ENCODE data around the gene MCC.

Gene MCC

DNA sequence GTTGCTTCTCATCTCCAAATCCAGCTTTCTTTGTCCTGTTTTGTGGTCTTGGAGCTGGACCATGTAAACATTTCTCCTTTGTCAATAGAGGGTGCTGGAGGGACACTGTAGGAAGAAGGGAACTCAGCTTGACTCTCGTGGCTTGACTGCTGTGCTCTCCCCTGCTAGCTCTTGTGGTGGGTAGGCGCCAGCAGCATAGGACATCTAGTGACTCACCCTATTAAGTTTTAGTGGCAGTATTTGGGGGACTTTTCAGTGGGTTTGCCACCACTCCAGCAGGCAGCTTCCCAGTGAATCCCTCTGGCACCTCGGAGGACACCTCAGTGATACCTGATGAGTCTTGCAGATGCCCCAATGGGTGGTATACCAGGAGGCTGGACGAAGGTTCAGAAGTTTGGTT is 151.3 kb downstream of the MCC start:
- no peaks in the 10 kb centered on the region for H3K4me1 ChIP-seq (ENCODE audit: control insufficient read depth in 1 of 2, insufficient read depth in 2 of 2, low read length in 2 of 2)
- no peak overlapping the region for H3K27ac ChIP-seq (ENCODE audit: low read depth, low read length)
- no peaks in the 10 kb centered on the region for H3K27me3 ChIP-seq (ENCODE audit: control insufficient read depth in 1 of 2, insufficient read depth in 2 of 2, low read length in 2 of 2)
- no peak overlapping the region for H3K4me3 ChIP-seq (ENCODE audit: low read depth in 1 of 2, low read length in 2 of 2)
- no peak overlapping the region for H3K9ac ChIP-seq (ENCODE audit: low read depth in 1 of 2, low read length in 2 of 2)
- H3K9me3 ChIP-seq (ENCODE audit: control insufficient read depth in 1 of 2, low read length in 2 of 2) = no peaks in the 10 kb centered on the region
- no peaks in the 10 kb centered on the region for H3K36me3 ChIP-seq (ENCODE audit: control insufficient read depth in 1 of 2, insufficient read depth in 2 of 2, low read length in 2 of 2)

DNA sequence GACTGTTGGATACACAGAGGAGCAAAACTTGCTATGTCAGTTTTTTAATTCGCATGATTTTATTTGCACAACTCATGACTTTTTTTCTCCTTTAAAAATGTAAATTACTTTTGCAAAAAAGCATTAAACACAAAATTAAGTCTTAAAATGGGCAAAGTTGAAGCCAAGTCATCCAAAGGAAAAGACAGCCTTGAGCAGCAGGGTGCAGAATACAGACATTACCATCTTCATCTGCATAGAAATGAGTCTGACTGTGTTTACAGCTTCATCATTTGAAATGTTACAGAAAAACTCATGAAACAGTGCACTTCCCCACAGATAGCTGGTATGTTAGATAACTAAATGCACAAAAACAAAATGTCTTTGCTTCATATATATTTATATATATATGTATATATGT is 154.8 kb downstream of the MCC start:
- H3K4me1 ChIP-seq (ENCODE audit: control insufficient read depth in 1 of 2, insufficient read depth in 2 of 2, low read length in 2 of 2) = no peaks in the 10 kb centered on the region
- H3K36me3 ChIP-seq (ENCODE audit: control insufficient read depth in 1 of 2, insufficient read depth in 2 of 2, low read length in 2 of 2) = no peaks in the 10 kb centered on the region
- H3K9ac ChIP-seq (ENCODE audit: low read depth in 1 of 2, low read length in 2 of 2) = no peak overlapping the region
- no peak overlapping the region for H3K27ac ChIP-seq (ENCODE audit: low read depth, low read length)
- no peak overlapping the region for H3K4me3 ChIP-seq (ENCODE audit: low read depth in 1 of 2, low read length in 2 of 2)
- no peaks in the 10 kb centered on the region for H3K27me3 ChIP-seq (ENCODE audit: control insufficient read depth in 1 of 2, insufficient read depth in 2 of 2, low read length in 2 of 2)
- no peaks in the 10 kb centered on the region for H3K9me3 ChIP-seq (ENCODE audit: control insufficient read depth in 1 of 2, low read length in 2 of 2)

DNA sequence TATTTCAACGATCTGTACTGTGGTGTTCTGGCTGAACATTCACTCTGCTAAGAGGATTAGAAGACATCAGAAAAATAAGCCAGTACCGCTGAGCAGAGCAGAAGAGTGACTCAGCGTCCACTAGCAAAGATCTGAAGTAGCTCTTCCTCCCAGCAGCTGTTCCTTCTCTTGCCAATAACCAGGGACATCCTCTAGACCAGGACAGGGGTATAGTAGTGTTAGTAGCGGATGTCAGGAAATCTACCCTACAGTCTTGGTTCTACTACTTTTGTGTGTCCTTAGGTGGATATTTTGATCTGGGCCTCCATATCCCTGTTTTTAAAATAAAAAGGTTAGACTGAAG is 157.1 kb downstream of the MCC start:
- H3K4me3 ChIP-seq (ENCODE audit: low read depth in 1 of 2, low read length in 2 of 2) = no peak overlapping the region
- no peak overlapping the region for H3K27ac ChIP-seq (ENCODE audit: low read depth, low read length)
- H3K4me1 ChIP-seq (ENCODE audit: control insufficient read depth in 1 of 2, insufficient read depth in 2 of 2, low read length in 2 of 2) = no peaks in the 10 kb centered on the region
- H3K9ac ChIP-seq (ENCODE audit: low read depth in 1 of 2, low read length in 2 of 2) = no peak overlapping the region
- no peaks in the 10 kb centered on the region for H3K36me3 ChIP-seq (ENCODE audit: control insufficient read depth in 1 of 2, insufficient read depth in 2 of 2, low read length in 2 of 2)
- no peaks in the 10 kb centered on the region for H3K9me3 ChIP-seq (ENCODE audit: control insufficient read depth in 1 of 2, low read length in 2 of 2)
- H3K27me3 ChIP-seq (ENCODE audit: control insufficient read depth in 1 of 2, insufficient read depth in 2 of 2, low read length in 2 of 2) = no peaks in the 10 kb centered on the region

DNA sequence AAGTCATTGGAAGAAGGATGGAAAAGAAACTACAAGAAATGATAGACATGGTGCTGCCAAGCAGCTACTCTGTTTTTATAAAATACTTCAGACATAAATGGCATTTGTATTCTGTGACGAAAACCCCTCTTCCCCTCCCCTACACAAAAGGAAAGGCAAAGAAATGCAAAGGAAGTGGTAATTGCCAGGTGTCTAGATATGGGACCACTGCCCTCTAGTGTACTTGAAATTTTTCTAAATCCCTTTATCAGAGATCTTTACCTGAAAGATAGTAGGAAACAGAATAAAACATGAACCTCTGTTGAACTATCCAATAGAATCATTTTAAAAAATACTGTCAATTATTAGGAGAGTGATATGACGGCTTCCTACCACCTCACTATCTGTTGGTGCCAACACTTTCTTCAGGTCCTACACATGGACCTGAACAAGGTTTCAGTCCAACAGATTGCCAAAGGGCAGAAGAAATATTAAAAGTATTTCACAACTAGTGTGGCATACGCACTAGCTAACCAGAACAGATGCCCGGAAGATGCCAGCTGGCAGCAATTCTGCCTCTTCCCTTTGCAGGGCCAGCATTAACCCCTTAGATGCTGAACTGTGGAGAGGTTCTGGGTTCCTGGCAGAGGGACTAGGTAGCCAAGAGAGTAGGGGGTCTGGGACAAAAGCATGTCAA is 157.6 kb downstream of the MCC start:
- Histone ChIP-seq H3K4me3 (ENCODE audit: low read depth in 1 of 2, low read length in 2 of 2) (no peak overlapping the region), H3K27ac (ENCODE audit: low read depth, low read length) (no peak overlapping the region), H3K36me3 (ENCODE audit: control insufficient read depth in 1 of 2, insufficient read depth in 2 of 2, low read length in 2 of 2) (no peaks in the 10 kb centered on the region), H3K27me3 (ENCODE audit: control insufficient read depth in 1 of 2, insufficient read depth in 2 of 2, low read length in 2 of 2) (no peaks in the 10 kb centered on the region), H3K9ac (ENCODE audit: low read depth in 1 of 2, low read length in 2 of 2) (no peak overlapping the region), H3K9me3 (ENCODE audit: control insufficient read depth in 1 of 2, low read length in 2 of 2) (no peaks in the 10 kb centered on the region), H3K4me1 (ENCODE audit: control insufficient read depth in 1 of 2, insufficient read depth in 2 of 2, low read length in 2 of 2) (no peaks in the 10 kb centered on the region)

DNA sequence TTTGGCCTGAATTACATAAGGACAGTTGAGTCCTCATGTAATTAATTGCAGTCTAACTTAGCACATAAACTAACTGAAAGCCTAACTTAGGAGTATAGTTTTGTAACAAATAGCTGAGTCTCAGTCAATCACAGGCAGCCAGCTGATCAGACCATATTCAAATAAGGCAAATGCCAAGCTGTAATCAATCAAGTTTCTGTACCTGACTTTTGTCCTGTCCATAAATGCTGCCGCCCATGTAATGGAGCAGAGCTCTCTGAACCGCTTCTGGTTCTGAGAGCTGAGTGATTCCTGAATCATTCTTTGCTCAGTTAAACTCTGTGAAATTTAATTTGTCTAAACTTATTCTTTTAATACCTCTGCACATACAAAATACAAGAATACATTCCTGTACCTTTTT is 158.3 kb downstream of the MCC start:
- H3K36me3 ChIP-seq (ENCODE audit: control insufficient read depth in 1 of 2, insufficient read depth in 2 of 2, low read length in 2 of 2) = no peaks in the 10 kb centered on the region
- no peaks in the 10 kb centered on the region for H3K4me1 ChIP-seq (ENCODE audit: control insufficient read depth in 1 of 2, insufficient read depth in 2 of 2, low read length in 2 of 2)
- no peaks in the 10 kb centered on the region for H3K9me3 ChIP-seq (ENCODE audit: control insufficient read depth in 1 of 2, low read length in 2 of 2)
- H3K9ac ChIP-seq (ENCODE audit: low read depth in 1 of 2, low read length in 2 of 2) = no peak overlapping the region
- H3K4me3 ChIP-seq (ENCODE audit: low read depth in 1 of 2, low read length in 2 of 2) = no peak overlapping the region
- no peaks in the 10 kb centered on the region for H3K27me3 ChIP-seq (ENCODE audit: control insufficient read depth in 1 of 2, insufficient read depth in 2 of 2, low read length in 2 of 2)
- no peak overlapping the region for H3K27ac ChIP-seq (ENCODE audit: low read depth, low read length)

DNA sequence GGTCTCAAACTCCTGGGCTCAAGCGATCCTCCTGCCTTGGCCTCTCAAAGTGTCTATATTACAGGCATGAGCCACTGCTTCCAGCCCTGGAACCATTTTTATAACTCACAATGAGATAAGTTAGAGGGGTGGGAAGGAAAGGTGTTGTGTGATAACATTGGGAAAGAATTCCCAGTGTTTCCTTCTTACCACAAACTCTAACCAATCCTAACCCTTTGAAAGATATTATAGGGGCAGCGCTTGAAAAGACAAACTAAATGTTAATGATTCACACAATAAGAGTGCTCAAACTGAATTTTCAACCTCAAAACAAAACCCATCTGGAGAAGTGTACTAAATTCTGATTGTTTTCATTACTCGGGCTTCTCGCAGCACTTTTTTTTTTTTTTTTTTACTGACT is 163.2 kb downstream of the MCC start:
- Histone ChIP-seq H3K4me1 (ENCODE audit: control insufficient read depth in 1 of 2, insufficient read depth in 2 of 2, low read length in 2 of 2) (peaks cover 0 to 5% of the 10 kb centered on the region in 2 donors), H3K36me3 (ENCODE audit: control insufficient read depth in 1 of 2, insufficient read depth in 2 of 2, low read length in 2 of 2) (no peaks in the 10 kb centered on the region), H3K4me3 (ENCODE audit: low read depth in 1 of 2, low read length in 2 of 2) (no peak overlapping the region), H3K9ac (ENCODE audit: low read depth in 1 of 2, low read length in 2 of 2) (no peak overlapping the region), H3K27ac (ENCODE audit: low read depth, low read length) (no peak overlapping the region), H3K27me3 (ENCODE audit: control insufficient read depth in 1 of 2, insufficient read depth in 2 of 2, low read length in 2 of 2) (no peaks in the 10 kb centered on the region), H3K9me3 (ENCODE audit: control insufficient read depth in 1 of 2, low read length in 2 of 2) (no peaks in the 10 kb centered on the region)

DNA sequence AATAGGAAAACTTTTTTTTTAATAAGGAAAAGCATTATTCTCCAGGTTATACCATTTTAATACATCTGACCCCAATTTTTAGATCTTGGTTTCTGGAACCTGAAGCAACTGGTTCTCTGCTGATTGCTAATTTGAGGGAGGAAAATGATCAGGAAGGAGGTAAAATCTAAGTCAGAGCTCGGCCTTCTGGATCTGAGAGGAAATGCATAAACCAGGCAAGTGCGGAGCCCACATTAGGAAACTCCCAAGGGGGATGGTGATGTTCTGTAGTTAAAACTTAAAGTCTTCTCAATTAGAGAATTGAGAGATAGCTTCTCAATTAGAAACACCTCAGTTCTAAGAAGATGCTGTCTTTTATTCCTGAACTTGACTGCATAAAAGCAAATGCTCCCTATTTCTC is 167.0 kb downstream of the MCC start:
- Histone ChIP-seq H3K27ac (ENCODE audit: low read depth, low read length) (no peak overlapping the region), H3K9ac (ENCODE audit: low read depth in 1 of 2, low read length in 2 of 2) (no peak overlapping the region), H3K9me3 (ENCODE audit: control insufficient read depth in 1 of 2, low read length in 2 of 2) (no peaks in the 10 kb centered on the region), H3K4me1 (ENCODE audit: control insufficient read depth in 1 of 2, insufficient read depth in 2 of 2, low read length in 2 of 2) (peaks cover 0 to 5% of the 10 kb centered on the region in 2 donors), H3K27me3 (ENCODE audit: control insufficient read depth in 1 of 2, insufficient read depth in 2 of 2, low read length in 2 of 2) (no peaks in the 10 kb centered on the region), H3K36me3 (ENCODE audit: control insufficient read depth in 1 of 2, insufficient read depth in 2 of 2, low read length in 2 of 2) (no peaks in the 10 kb centered on the region), H3K4me3 (ENCODE audit: low read depth in 1 of 2, low read length in 2 of 2) (no peak overlapping the region)

DNA sequence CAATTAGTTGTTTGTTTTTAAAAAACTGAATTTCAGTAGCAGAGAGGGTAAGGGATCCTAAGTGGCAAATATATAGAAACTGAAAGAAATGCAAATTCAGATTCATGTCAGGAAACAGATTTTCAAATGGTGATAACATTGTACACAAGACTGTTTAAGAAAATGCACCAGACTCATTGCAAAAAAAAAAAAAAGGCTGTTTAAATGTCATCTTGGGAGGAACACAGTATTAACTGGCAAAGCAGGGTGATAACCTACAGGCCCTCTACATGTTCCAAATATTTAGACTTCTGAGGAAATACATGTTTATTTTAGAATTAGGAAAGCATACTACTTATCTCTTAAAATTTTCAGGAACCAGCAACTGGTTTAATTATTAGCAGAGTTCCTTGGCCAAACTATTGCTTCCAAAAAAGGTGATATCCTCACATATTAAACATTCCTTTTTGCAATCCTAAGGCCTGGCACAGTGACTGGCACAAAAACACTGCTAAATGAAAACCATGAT is 167.9 kb downstream of the MCC start:
- no peak overlapping the region for H3K9ac ChIP-seq (ENCODE audit: low read depth in 1 of 2, low read length in 2 of 2)
- no peak overlapping the region for H3K27ac ChIP-seq (ENCODE audit: low read depth, low read length)
- H3K36me3 ChIP-seq (ENCODE audit: control insufficient read depth in 1 of 2, insufficient read depth in 2 of 2, low read length in 2 of 2) = no peaks in the 10 kb centered on the region
- no peaks in the 10 kb centered on the region for H3K27me3 ChIP-seq (ENCODE audit: control insufficient read depth in 1 of 2, insufficient read depth in 2 of 2, low read length in 2 of 2)
- H3K4me3 ChIP-seq (ENCODE audit: low read depth in 1 of 2, low read length in 2 of 2) = no peak overlapping the region
- H3K9me3 ChIP-seq (ENCODE audit: control insufficient read depth in 1 of 2, low read length in 2 of 2) = no peaks in the 10 kb centered on the region
- peaks cover 0 to 5% of the 10 kb centered on the region in 2 donors for H3K4me1 ChIP-seq (ENCODE audit: control insufficient read depth in 1 of 2, insufficient read depth in 2 of 2, low read length in 2 of 2)

DNA sequence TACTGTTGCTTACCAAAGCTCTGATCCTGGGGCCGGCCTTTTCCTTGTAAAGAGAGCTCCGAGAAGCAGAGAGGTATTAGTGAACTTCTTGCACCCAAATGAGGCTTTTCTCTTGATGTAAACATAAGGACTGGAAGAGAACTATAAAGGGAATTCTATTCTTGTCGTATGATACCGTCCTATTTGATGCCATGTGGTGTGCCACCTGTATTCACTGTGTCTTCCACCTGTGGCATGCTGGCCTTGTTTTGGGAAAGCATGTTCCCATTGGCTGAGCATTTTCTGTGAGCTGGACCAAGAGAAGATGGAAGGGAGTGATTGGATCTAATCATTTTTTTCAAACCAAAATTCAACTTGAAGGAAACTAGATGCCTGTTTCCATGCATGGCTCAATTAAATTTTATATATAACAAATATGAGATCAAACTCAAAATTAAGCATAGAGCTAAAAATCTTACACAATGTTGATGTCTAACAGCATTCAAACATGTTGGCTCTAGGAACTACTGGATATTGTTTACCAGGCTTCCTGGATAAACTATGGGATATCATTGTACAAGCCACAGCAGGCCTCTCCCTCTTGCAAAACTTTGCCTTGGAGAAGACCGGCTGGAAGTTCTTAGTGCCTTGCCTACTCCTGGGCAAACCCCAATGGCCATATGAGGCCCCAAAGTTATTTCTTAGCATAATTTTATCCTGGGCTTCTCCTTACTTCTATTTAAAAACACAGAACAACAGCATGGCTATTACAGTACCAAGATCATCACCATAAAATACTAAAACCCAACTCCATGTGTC is 168.8 kb downstream of the MCC start:
- Histone ChIP-seq H3K9me3 (ENCODE audit: control insufficient read depth in 1 of 2, low read length in 2 of 2) (no peaks in the 10 kb centered on the region), H3K9ac (ENCODE audit: low read depth in 1 of 2, low read length in 2 of 2) (no peak overlapping the region), H3K27ac (ENCODE audit: low read depth, low read length) (no peak overlapping the region), H3K36me3 (ENCODE audit: control insufficient read depth in 1 of 2, insufficient read depth in 2 of 2, low read length in 2 of 2) (no peaks in the 10 kb centered on the region), H3K4me3 (ENCODE audit: low read depth in 1 of 2, low read length in 2 of 2) (no peak overlapping the region), H3K27me3 (ENCODE audit: control insufficient read depth in 1 of 2, insufficient read depth in 2 of 2, low read length in 2 of 2) (no peaks in the 10 kb centered on the region), H3K4me1 (ENCODE audit: control insufficient read depth in 1 of 2, insufficient read depth in 2 of 2, low read length in 2 of 2) (peaks cover 0 to 5% of the 10 kb centered on the region in 2 donors)

DNA sequence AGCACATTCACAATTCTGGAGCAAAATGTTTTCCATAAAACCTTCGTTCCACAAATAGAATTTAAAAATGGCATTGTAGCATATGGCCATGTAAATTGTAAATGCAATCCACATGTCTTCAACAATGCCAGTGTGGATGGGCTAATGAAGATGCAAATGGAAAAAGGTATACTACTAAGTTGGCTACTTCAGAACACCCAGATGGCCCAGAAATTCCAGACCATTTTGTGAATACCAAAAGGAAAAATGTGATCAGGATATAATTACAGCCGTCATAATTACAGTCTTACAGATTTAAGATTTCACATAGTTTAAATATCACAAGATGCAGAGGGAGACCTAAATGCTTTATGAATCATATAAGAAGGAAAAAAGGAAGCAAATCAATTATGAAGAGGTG is 170.6 kb downstream of the MCC start:
- Histone ChIP-seq H3K27me3 (ENCODE audit: control insufficient read depth in 1 of 2, insufficient read depth in 2 of 2, low read length in 2 of 2) (no peaks in the 10 kb centered on the region), H3K27ac (ENCODE audit: low read depth, low read length) (no peak overlapping the region), H3K4me1 (ENCODE audit: control insufficient read depth in 1 of 2, insufficient read depth in 2 of 2, low read length in 2 of 2) (peaks cover 0 to 5% of the 10 kb centered on the region in 2 donors), H3K36me3 (ENCODE audit: control insufficient read depth in 1 of 2, insufficient read depth in 2 of 2, low read length in 2 of 2) (no peaks in the 10 kb centered on the region), H3K9me3 (ENCODE audit: control insufficient read depth in 1 of 2, low read length in 2 of 2) (no peaks in the 10 kb centered on the region), H3K4me3 (ENCODE audit: low read depth in 1 of 2, low read length in 2 of 2) (no peak overlapping the region), H3K9ac (ENCODE audit: low read depth in 1 of 2, low read length in 2 of 2) (no peak overlapping the region)

Data from duodenal mucosa (tissue), 2 donors.